SKM-1 treated with dmso at 0.1 percent for 144 hours (cell line): Measurements from ENCODE around the gene FCRL1.
A peak's percentile ranks its signal among the peaks of the same experiment; 100 is the strongest.

ENCODE experiments used
- DNase-seq: peaks from one replicate; lab custom pipeline; 2025; ENCODE audit not compliant: unreplicated experiment; lab: John Stamatoyannopoulos, UW

Gene FCRL1

GRCh38 chr1:157803851-157804250 is 16.1 kb downstream of the FCRL1 start:
- DNase-seq: no peak

- DNase-seq: no peak
These were observed 19.9 kb downstream of the FCRL1 start for GRCh38 chr1:157799996-157800395.

GRCh38 chr1:157798211-157798610 is 21.7 kb downstream of the FCRL1 start:
- DNase-seq: no peak

- no peak for DNase-seq
These were observed 34.7 kb downstream of the FCRL1 start for GRCh38 chr1:157785248-157785647.

- DNase-seq: no peak
These were observed 35.1 kb downstream of the FCRL1 start for GRCh38 chr1:157784801-157785200.

- DNase-seq: peak; percentile 34
These were observed 37.0 kb downstream of the FCRL1 start for GRCh38 chr1:157782931-157783330.

- DNase-seq: no peak
These were observed 38.9 kb downstream of the FCRL1 start for GRCh38 chr1:157781048-157781447.

- peak; percentile 62 for DNase-seq
These were observed 42.9 kb downstream of the FCRL1 start, which contains the start of gene FCRL2 for GRCh38 chr1:157776971-157777391. Gene FCRL2 (minus strand): TSS chr1:157777132. CDS start chr1:157777073, 59 bp downstream.

- DNase-seq: no peak
These were observed 44.6 kb downstream of the FCRL1 start for GRCh38 chr1:157775101-157775870.

GRCh38 chr1:157774412-157774811 is 45.5 kb downstream of the FCRL1 start:
- DNase-seq: no peak

GRCh38 chr1:157773493-157774350 is 46.2 kb downstream of the FCRL1 start:
- peak; percentile 47 for DNase-seq

GRCh38 chr1:157771661-157772425 is 48.1 kb downstream of the FCRL1 start:
- no peak for DNase-seq

- DNase-seq: peak; percentile 19
These were observed 49.4 kb downstream of the FCRL1 start for GRCh38 chr1:157770442-157771043.

- no peak for DNase-seq
These were observed 53.1 kb downstream of the FCRL1 start for GRCh38 chr1:157766792-157767191.

GRCh38 chr1:157758018-157758417 is 61.9 kb downstream of the FCRL1 start:
- no peak for DNase-seq

- DNase-seq: no peak
These were observed 66.3 kb downstream of the FCRL1 start for GRCh38 chr1:157753611-157754010.

GRCh38 chr1:157751283-157751682 is 68.6 kb downstream of the FCRL1 start:
- peak; percentile 7 for DNase-seq

- DNase-seq: no peak
These were observed 71.6 kb downstream of the FCRL1 start for GRCh38 chr1:157748262-157748817.
